ENCODE data around the gene SPOP. TPM values are rescaled to one million over a fixed set of nuclear protein-coding genes. Genes with fewer than 3 reads are reported as not detected.

The SPOP gene
- total RNA-seq, 4 donors from 2014 or later = 18.1 to 67.5 (median 36.5) TPM

- Histone ChIP-seq H3K4me3 (peak overlapping the region in 1 of 4 donors; percentile 5), H3K27ac (peak overlapping the region; percentile 63 to 85 (median 82)), H3K36me3 (no peaks in the 10 kb centered on the region), H3K4me1 (peaks cover 5 to 43% (median 21%) of the 10 kb centered on the region in 3 donors), H3K9me3 (no peaks in the 10 kb centered on the region), H3K27me3 (no peaks in the 10 kb centered on the region)
- intact Hi-C loops (cut with DNase I) = loop anchor here (2.0 kb wide), 1 partner anchor 121 kb away; no protein-coding TSS in a partner anchor
- 61 to 64% methylated on average over 8 of the region's 8 CpGs for WGBS, 2 donors
- TF ChIP-seq POLR2A (IDR thresholded peaks at IDR 0.05) (no peak), CTCF (IDR thresholded peaks at IDR 0.05) (no peak)
- DNase-seq = no peak
Observed at GRCh38 chr17:49691677-49692191, 13.8 kb upstream of the SPOP start.

GRCh38 chr17:49691086-49691676 is 13.3 kb upstream of the SPOP start:
- 53 to 60% methylated on average over 7 to 8 of the region's 9 CpGs for WGBS, 2 donors
- no peaks in the 10 kb centered on the region for H3K9me3 ChIP-seq
- H3K4me3 ChIP-seq = no peak overlapping the region
- peak overlapping the region; percentile 63 to 85 (median 82) for H3K27ac ChIP-seq
- TF ChIP-seq POLR2A (IDR thresholded peaks at IDR 0.05) = no peak
- no peak for TF ChIP-seq CTCF (IDR thresholded peaks at IDR 0.05)
- H3K27me3 ChIP-seq = no peaks in the 10 kb centered on the region
- no peak for DNase-seq
- peaks cover 5 to 43% (median 21%) of the 10 kb centered on the region in 3 donors for H3K4me1 ChIP-seq
- intact Hi-C loops (cut with DNase I) = no loop called here
- no peaks in the 10 kb centered on the region for H3K36me3 ChIP-seq

- Histone ChIP-seq H3K9me3 (no peaks in the 10 kb centered on the region), H3K27me3 (no peaks in the 10 kb centered on the region), H3K4me3 (no peak overlapping the region), H3K27ac (peak overlapping the region; percentile 57 to 85 (median 73)), H3K4me1 (peaks cover 3 to 40% (median 20%) of the 10 kb centered on the region in 3 donors), H3K36me3 (no peaks in the 10 kb centered on the region)
- WGBS, 2 donors = 56 to 66% methylated on average over 2 of the region's 2 CpGs
- no peak for DNase-seq
- TF ChIP-seq POLR2A (IDR thresholded peaks at IDR 0.05) (no peak), CTCF (IDR thresholded peaks at IDR 0.05) (no peak)
- intact Hi-C loops (cut with DNase I) = no loop called here
Observed at GRCh38 chr17:49690256-49690655, 12.4 kb upstream of the SPOP start.

GRCh38 chr17:49688848-49689247 is 11.0 kb upstream of the SPOP start:
- Histone ChIP-seq H3K27ac (peak overlapping the region; percentile 21 to 85 (median 63)), H3K27me3 (no peaks in the 10 kb centered on the region), H3K9me3 (no peaks in the 10 kb centered on the region), H3K4me1 (peaks cover 0 to 35% (median 17%) of the 10 kb centered on the region in 3 donors), H3K4me3 (no peak overlapping the region), H3K36me3 (no peaks in the 10 kb centered on the region)
- TF ChIP-seq CTCF (IDR thresholded peaks at IDR 0.05) = no peak
- no peak for TF ChIP-seq POLR2A (IDR thresholded peaks at IDR 0.05)
- intact Hi-C loops (cut with DNase I) = no loop called here
- 76 to 85% methylated on average over 4 of the region's 4 CpGs for WGBS, 2 donors
- no peak for DNase-seq

GRCh38 chr17:49687878-49688491 is 10.1 kb upstream of the SPOP start:
- no peaks in the 10 kb centered on the region for H3K27me3 ChIP-seq
- H3K4me3 ChIP-seq = no peak overlapping the region
- TF ChIP-seq CTCF (IDR thresholded peaks at IDR 0.05) (no peak), POLR2A (IDR thresholded peaks at IDR 0.05) (peak in 1 of 4 donors; percentile 22)
- intact Hi-C loops (cut with DNase I) = no loop called here
- 68 to 74% methylated on average over 9 to 10 of the region's 10 CpGs for WGBS, 2 donors
- no peak for DNase-seq
- peak overlapping the region; percentile 21 to 85 (median 63) for H3K27ac ChIP-seq
- no peaks in the 10 kb centered on the region for H3K36me3 ChIP-seq
- H3K4me1 ChIP-seq = peaks cover 0 to 35% (median 17%) of the 10 kb centered on the region in 3 donors
- H3K9me3 ChIP-seq = no peaks in the 10 kb centered on the region
